NCI-H345 (cell line): Measurements from ENCODE around the gene SPSB2.

Experiments
- DNase-seq: peaks from one replicate; lab custom pipeline; 2025; lab: John Stamatoyannopoulos, UW

SPSB2 gene

DNA sequence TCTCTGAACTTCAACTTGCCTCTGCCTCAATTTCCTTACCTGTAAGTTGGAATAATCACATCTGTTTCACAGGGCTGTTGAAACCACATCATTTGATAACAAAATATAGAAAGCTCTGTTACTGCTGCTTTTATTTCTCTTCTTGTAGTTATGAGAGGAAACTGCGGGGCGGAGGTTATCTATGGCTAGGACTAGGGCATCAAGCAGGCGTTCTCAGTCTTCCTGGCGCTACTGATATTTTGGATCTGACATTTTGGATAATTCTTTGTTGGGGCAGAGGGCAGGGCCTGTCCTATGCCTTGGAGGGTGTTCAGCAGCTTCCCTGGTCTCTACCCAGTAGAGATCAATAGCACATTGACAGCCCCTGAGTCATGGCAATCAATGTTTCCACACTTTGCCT is 41.0 kb downstream of the SPSB2 start:
- no peak for DNase-seq

DNA sequence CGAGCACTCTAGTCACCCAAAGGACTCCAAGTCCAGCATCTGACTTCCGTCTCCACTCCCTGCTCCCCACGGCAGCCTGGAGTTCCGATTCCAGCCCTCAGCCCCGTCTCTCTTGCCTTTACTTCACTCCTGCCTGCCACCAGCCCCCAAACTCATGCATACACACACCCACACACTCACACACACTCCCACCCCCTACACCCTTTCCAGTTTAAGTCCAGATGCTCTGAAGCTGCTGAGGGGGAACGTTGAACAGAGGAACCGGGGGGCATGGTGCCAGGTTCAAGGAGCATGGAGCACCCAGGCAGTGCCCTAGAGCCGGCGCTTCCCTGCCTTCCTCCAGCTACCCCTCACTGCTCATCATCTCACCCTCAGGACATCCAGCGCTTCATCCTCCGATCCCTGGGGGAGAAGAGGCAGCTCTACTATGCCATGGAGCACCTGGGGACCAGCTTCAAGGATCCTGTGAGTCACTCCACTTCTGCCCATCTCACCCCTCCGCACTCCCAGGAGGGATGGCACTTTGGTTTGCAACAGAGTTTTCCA is 41.6 kb downstream of the SPSB2 start:
- no peak for DNase-seq

DNA sequence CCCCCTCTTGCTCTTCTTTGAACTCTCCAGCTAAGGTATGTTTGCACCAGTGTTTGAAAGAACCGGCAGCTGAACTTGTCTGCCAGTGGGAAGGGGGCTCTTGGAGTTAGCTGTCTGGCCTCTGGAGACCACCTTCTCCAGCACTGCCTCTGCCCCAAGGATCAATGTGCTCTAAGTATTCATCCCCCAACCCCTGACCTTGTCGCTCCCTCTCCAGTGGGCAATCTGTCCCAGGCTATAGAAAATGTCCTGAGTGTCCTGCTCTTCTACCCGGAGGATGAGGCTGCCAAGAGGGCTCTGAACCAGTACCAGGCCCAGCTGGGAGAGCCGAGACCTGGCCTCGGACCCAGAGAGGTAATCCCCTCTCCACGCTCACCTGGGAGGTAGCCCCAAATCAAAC is 42.1 kb downstream of the SPSB2 start:
- no peak for DNase-seq

DNA sequence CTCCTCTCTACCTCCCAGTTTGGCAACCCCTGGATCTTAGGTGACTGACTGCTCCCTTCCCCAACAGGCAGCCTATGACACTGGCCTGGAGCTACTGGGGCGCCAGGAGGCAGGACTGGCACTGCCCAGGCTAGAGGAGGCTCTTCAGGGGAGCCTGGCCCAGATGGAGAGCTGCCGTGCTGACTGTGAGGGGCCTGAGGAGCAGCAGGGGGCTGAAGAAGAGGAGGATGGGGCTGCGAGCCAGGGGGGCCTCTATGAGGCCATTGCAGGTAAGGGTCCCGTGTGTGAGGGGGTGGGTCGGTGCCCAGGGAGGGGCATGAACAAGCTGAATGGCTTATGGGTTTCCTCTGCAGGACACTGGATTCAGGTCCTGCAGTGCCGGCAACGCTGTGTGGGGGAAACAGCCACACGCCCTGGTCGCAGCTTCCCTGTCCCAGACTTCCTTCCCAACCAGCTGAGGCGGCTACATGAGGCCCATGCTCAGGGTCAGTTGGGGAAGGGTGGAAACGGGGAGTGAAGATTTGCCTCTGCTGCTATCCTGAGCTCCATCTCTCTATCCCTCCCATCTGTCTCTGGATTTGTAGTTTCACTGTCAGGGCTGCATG is 42.7 kb downstream of the SPSB2 start:
- DNase-seq = no peak

DNA sequence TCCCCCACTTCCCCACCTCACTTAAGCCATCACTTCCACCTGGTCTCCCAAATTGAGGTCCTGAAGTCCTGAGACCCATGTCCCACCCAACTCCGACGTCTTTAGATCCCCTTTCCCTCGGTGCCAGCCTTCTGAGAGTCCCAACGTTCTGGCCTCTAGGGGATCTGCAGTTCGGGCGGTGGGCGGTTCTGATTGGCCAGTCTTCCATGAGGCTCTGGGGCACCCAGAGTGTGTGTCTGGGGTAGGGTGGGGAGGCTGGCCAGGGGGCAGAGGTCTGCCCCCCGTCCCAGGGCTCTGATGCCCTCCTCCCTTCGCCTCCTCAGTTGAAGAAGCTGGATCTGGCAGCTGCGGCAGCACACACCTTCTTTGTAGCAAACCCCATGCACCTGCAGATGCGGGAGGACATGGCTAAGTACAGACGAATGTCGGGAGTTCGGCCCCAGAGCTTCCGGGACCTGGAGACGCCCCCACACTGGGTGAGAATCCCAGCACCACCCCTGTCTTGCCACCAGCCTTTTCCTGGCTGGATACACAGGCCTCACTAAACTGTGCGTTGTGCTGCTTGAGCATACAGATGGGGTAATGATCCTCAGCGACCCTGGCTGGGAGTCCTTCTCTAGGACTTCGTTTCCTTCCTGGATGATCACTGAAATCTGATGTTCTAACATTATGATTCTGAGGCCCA is 43.4 kb downstream of the SPSB2 start:
- no peak for DNase-seq

DNA sequence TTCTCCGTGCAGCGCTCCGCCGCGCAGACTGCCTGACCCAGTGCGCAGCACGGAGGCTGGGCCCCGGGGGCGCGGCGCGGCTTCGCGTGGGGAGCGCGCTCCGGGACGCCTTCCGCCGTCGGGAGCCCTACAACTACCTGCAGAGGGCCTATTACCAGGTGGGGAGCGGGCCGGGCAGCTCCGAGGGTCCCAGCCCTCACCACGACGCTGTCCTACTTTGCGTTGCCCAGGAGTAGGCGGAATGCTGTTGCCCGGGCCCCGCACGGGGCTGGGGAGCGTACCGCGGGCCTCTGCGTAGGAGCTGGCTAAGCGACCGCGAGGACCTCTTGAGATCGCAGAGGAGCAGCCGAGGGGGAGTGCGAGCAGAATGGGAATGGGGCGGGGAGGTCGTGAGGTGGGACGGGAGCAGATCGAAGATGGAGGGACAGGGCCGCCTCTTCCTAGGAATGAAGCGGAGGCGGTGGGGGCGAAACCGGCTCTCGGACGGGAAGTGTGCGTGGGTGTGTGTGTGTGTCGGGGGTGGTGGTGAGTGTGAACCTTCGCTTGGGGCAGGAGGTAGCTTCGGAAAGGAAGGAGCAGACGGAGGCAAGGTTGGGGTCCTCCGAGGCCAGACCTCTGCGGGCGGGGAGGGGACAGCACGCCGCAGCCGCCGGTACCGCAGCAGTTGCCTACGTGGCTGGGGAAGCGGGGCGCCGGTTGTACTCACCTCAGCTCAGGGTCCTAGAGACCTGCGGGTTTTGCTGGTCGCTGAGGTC is 44.1 kb downstream of the SPSB2 start:
- peak; percentile 54 for DNase-seq

DNA sequence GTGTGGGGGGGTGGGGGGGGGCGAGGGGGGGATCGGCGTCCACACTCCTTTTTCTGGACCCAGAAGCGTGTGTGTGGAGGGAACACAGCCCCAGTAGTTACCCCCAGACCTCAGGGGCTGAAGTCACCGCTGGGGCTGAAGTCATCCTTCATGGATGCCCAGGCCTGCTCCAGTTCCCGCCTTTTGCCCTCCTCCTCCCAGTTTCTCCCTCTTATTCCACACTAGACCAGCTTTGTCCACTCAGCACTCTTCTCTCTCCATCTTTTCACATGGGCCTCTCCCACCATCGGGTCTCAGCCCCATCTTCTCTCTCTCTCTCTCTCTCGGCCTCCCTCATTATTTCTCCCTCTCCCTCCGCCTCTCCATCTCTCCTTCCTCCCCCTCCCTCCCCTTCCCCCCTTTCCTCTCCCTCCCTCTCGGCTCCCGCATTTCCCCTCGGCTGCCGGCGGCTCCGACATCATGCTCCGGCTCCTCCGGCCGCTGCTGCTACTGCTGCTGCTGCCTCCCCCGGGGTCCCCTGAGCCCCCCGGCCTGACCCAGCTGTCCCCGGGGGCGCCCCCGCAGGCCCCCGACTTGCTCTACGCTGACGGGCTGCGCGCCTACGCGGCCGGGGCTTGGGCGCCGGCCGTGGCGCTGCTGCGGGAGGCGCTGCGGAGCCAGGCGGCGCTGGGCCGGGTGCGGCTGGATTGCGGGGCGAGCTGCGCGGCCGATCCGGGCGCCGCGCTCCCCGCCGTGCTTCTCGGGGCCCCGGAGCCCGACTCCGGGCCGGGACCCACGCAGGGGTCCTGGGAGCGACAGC is 44.9 kb downstream of the SPSB2 start, which contains the start of gene P3H3:
Gene P3H3, plus strand, starts transcription at position 426 of the 799 bp plus-strand sequence. Its CDS starts 34 bp downstream, at position 460.
- DNase-seq = peak; percentile 67

DNA sequence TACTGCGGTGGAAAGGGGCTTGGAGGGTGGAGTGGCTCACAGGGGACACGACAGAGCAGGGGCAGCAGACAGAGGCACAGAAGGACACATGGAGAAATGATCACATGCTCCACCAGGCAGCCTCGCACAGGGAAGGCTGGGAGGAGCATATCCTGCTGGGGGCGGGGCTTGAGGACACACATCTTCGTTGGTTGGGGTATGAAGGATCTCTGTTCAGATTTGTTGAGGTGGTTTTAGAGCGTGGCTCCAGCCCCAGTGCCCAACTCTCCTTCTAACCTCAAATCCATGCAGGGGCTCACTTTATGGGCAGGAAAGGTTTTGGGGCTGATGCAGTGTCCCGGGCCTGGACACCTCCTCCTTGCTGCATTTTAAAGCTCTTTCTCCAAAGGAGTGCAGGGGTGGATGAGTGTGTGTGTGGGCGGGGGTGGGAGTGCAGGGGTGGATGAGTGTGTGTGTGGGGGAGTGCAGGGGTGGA is 45.6 kb downstream of the SPSB2 start:
- DNase-seq = peak; percentile 87

DNA sequence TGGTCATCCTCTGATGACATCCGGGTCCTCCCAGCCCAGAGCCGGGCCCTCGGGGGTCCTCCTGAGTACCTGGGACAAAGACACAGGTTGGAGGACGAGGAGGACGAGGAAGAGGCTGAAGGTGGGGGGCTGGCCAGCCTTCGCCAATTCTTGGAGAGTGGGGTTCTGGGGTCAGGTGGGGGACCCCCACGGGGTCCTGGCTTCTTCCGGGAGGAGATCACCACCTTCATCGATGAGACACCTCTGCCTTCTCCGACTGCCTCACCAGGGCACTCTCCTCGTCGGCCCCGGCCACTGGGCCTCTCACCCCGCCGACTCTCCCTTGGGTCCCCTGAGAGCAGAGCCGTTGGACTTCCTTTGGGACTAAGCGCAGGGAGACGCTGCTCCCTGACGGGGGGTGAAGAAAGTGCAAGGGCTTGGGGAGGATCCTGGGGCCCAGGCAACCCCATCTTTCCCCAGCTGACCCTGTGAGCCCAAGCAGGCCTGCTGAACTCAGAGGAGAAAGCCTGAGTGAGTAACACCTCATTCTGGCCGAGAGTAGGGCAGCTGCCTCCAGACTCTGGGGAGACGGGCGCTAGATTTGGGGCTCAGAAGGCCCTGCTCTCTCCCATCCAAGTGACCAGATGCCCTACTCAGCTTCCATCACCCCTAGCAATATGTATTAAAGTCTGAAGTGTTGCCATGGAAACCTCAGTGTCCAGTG is 46.2 kb downstream of the SPSB2 start:
- no peak for DNase-seq

DNA sequence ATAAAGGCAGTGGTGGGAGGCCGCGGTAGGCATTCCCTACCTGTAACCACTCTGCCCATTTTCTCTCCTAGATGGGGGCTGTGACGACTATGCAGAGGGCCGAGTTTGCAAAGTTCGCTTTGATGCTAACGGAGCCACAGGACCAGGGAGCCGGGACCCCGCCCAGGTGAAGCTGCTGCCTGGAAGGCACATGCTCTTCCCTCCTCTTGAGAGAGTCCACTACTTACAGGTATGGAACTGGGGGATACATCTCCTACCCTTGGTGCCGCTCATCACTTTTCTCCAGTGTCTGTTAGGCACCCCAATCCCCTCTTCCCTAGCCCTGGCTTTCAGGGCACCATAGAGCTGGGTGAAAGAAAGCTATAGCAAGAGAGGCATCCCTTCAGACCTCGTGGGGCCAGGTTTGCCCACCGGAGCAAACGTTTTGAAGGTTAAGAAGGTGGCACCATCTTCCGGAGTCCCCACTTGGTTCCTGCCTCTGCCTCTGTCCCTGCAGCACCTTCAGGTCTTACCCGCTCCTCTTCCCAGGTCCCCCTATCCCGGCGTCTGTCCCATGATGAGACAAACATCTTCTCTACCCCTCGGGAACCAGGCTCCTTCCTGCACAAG is 46.9 kb downstream of the SPSB2 start:
- DNase-seq = no peak

DNA sequence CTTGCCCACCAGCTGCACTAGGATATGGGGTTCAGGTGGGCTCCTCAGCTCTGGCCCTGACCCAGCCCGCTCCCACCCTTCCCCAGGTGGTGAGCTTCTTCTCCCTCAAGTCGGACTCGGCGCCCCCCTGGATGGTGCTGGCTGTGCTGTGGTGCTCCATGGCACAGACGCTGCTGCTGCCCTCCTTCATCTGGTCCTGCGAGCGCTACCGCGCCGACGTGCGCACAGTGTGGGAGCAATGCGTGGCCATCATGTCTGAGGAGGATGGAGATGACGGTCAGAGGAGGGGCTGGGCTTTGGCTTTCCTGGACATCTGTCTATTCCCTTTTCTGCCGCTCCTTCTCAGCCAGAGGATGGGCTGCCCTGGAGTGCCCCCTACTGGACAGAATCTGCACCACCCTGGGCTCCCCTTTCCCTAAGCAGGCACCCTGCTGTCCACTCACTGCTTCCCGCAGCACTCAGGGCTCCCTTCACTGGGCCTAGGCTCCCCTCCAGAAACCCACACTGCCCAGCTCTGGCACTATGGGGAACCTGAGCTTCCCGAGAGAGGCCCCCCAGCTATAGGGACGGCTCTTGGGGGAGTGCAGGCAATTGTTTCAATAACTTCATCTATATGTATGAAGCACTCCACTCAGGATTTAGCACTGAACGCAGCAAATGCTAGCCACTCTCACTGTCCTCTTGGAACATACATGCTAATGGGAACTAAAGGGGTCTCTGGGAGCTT is 47.5 kb downstream of the SPSB2 start:
- peak; percentile 75 for DNase-seq

DNA sequence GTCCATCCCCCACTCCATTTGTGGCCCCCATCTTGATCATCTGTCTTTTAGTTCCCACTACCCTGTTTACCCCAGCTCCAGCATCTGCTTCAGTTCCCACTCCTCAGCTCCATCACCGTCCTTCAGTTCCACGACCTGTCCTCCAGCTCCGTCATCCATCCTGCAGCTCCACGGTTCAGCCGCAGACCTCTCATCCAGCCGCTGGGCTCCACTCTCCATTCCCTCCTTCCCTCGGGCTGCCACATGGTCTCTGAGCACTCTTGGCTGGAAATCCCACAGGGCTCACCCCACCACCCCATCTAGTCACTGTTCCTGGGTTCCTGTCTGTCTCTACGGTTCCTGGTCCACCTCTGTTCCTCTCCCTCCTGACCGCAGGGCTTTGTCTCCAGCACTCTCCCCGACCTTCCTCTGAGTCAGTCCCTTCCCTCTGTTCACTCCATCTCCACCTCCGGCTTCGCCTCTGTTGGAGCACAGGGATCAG is 48.2 kb downstream of the SPSB2 start:
- no peak for DNase-seq

DNA sequence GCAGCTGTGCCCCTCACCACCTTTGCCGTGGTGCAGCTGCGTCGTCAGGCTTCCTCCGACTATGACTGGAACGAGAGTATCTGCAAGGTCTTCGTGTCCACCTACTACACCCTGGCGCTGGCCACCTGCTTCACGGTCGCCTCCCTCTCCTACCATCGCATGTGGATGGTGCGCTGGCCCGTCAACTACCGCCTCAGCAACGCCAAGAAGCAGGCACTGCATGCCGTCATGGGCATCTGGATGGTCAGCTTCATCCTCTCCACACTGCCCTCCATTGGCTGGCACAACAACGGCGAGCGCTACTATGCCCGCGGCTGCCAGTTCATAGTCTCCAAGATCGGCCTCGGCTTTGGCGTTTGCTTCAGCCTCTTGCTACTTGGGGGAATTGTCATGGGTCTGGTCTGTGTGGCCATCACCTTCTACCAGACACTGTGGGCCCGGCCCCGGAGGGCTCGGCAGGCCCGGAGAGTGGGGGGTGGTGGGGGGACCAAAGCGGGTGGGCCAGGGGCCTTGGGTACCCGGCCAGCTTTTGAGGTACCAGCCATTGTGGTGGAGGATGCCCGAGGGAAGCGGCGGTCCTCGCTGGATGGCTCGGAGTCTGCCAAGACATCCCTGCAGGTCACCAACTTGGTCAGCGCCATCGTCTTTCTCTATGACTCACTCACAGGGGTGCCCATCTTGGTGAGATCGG is 48.9 kb downstream of the SPSB2 start:
- no peak for DNase-seq

DNA sequence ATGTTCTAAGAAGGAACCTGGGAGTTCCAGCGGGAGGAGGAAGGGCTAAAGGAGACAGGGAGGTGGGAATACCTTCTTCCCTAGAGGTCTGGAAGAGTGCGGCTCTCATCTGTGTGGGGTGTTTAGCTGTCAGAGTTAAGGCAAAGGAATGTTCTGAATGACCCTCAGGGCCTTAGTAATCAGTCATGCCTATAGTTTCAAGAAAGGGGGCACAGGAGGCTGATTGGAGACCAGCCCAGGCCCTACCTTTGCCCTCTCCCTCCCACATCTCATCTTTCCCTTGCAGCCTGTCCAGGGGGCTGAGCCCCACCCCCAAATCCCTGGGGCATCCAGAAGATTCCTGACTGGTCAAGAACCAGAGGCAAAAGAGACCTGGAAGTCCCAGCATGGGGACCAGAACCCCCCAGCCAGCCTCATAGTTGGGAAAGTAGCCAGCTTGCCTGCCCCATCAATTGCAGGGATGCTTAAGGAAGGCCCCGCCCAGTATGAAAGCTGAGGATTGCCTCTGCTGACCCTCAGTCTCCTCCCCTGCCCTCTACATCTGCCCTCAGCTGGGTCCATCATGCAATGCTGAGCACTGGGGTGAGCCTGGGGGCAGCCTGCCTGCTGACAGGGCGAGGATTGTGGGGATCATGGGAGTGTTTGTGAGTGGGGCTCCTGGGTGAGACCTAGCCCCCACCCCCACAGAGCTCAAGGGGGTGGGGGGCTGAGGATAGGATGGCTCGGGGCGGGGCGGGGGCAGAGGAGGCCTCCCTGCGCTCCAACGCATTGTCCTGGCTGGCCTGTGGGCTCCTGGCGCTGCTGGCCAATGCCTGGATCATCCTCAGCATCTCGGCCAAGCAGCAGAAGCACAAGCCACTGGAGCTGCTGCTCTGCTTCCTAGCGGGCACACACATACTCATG is 49.7 kb downstream of the SPSB2 start:
- DNase-seq = no peak

DNA sequence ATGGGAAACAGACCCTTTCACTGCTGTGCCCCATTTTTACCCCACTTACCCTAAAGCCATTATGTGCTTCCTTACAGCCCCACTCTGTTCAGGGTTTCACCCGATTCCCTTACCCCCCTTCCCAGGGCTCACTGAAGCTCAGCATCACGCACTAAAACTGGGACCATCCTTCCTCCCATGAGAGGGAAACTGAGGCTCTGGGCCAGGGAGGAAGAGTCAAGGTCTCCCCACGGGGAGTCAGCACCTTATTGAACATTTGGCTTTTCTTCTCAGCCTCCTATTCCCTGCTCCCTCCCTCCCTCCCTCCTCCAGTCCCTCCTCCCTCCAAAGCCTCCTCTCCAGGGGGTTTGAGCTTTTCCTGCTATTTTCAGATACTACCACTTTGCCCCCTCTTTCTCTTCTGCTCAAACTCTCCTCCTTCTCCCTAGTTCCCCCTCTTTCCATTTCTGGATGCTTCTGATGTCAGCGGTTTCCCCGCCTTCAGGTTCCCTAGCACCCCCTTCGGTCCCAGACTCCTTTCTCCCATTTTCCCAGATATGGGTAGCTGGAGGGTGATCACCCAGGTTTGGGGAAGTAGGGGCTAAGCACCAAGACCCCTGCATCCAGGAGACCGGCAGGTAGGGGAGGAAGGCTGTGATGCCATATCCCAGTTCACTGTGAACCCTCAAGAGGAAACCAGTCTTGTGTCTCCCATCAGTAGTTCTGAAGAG is 50.5 kb downstream of the SPSB2 start:
- DNase-seq = no peak

DNA sequence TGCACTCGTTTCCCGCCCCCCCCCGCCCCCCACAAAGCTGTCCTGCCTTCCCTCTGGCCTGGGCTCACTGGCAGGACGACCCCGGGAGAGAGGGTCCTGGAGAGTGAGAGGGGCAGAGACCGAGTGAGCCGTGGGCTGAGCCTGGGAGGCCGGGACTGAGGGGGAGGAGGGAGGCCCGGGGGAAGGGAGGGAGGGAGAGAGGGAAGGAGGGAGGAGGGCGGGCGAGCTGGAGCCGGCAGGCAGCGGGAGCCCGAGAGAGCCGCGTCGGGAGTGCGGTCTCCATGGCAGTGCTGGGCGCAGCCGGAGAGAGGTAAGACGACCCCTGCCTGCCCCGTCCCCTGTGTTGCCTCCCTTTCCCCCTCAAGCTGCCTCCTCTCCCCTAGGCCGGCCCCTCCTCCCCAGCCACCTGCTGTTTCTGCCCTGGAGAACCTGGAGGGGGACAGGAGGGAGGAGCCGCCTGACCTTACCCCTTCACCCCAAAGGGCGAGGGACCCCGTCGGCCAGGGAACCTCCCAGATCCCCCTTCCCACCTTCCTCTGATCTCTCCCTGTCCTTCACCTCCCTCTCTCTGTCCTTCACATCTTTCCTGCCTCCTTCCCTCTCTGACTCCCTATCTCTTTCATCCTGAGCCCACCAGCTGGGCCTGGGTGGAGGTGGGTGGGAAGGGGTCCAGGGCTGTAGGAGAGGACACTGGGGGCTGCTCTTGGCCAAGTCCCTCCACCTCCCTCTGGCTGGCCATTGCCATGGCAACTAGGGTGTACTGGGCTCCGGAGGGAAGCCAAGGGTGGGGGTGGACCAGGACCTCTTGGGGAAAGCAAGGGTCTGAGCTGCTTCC is 51.3 kb downstream of the SPSB2 start, which contains the start of gene GPR162:
Gene GPR162, plus strand, starts transcription at position 231 of the 835 bp plus-strand sequence. CDS start 2,078 bp downstream, outside the sequence.
- peak; percentile 69 for DNase-seq
